Mononuclear cell (primary cell): ENCODE measurements around the gene CEACAM1. TPM values are rescaled to one million over a fixed set of nuclear protein-coding genes. Genes with fewer than 3 reads are reported as not detected.
"Not testable (repeated sequence)": the region's sequence is repeated elsewhere in the genome, so short reads cannot be mapped to it uniquely, and the experiment has no call there.

Experiments used
- H3K27me3 ChIP-seq: 2 replicates; pipeline ENCODE4 v1.6.0; 2011; ENCODE audit warnings: low read length, control low read depth; ENCODE audit not compliant: insufficient read depth
- H3K4me1 ChIP-seq: 2 replicates; pipeline ENCODE4 v1.5.1; 2011; ENCODE audit warnings: mild to moderate bottlenecking, low read length, control low read depth; ENCODE audit not compliant: insufficient read depth
- H3K4me3 ChIP-seq: 2 replicates; pipeline ENCODE4 v1.5.1; 2011; ENCODE audit warnings: mild to moderate bottlenecking, low read length, moderate library complexity
- H3K9me3 ChIP-seq: 2 replicates; pipeline ENCODE4 v1.5.1; 2011; ENCODE audit warnings: low read depth, mild to moderate bottlenecking, control low read depth, low read length
- total RNA-seq: library from RNA; depleted of rRNA; stranded (reverse); fragments of >200 nt; gene quantifications from one replicate; pipeline ENCODE4 v1.2.3, GENCODE V29; 2012

CEACAM1 gene
- total RNA-seq, 1 donor: 1.9 TPM

- H3K4me3 ChIP-seq: no peak overlapping the region
- H3K27me3 ChIP-seq: no peaks in the 10 kb centered on the region
- H3K4me1 ChIP-seq: no peaks in the 10 kb centered on the region
- no peaks in the 10 kb centered on the region for H3K9me3 ChIP-seq
Observed at GRCh38 chr19:42508892-42509444, 19.3 kb downstream of the CEACAM1 start.

DNA sequence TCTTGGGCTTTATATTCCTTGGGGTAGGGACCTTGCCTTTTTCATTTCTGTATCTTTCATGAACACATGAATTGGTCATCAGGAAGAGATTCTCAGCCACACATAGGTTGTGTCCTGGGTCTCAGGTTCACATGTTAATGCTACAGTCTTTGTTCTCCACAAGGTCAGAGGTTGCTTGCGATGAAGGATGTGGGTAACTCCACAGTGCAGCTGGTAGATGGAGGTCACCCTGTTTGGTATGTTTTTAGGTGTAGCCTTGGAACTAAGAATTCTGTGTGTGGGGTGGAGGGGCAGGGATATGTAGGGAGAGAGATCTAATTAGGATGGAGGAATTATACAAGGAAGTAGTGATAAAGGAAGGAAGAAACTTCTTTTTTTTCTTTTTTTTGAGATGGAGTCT, 23.2 kb downstream of the CEACAM1 start:
- Histone ChIP-seq H3K4me1 (no peaks in the 10 kb centered on the region), H3K9me3 (no peaks in the 10 kb centered on the region), H3K4me3 (no peak overlapping the region), H3K27me3 (no peaks in the 10 kb centered on the region)

DNA sequence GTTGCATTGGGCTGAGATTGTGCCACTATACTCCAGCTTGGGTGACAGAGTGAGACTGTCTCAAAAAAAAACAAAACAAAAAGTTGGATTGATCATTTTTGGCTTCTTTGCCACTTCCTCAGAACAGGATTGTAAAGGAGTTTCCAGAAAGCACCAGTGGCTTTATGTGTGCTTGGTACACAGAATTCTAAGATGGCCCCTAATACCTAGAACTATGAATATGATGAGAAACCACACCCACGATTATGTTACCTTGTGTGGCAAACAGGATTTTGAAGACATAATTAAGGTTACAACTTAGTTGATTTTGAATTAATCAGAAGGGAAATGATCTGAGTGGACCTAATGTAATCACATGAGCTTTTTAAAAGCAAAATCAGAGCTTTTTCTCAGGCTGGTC, 26.5 kb downstream of the CEACAM1 start:
- Histone ChIP-seq H3K4me1 (peaks cover 16% of the 10 kb centered on the region), H3K9me3 (no peaks in the 10 kb centered on the region), H3K4me3 (no peak overlapping the region), H3K27me3 (no peaks in the 10 kb centered on the region)

- not testable (repeated sequence) for H3K9me3 ChIP-seq, H3K27me3 ChIP-seq, H3K4me3 ChIP-seq
- H3K4me1 ChIP-seq: peaks cover 21% of the 10 kb centered on the region
Observed at GRCh38 chr19:42501243-42501642, 27.0 kb downstream of the CEACAM1 start.

GRCh38 chr19:42498169-42498757, 30.0 kb downstream of the CEACAM1 start:
- Histone ChIP-seq H3K9me3 (no peaks in the 10 kb centered on the region), H3K4me3 (no peak overlapping the region), H3K27me3 (no peaks in the 10 kb centered on the region), H3K4me1 (peaks cover 23% of the 10 kb centered on the region)

DNA sequence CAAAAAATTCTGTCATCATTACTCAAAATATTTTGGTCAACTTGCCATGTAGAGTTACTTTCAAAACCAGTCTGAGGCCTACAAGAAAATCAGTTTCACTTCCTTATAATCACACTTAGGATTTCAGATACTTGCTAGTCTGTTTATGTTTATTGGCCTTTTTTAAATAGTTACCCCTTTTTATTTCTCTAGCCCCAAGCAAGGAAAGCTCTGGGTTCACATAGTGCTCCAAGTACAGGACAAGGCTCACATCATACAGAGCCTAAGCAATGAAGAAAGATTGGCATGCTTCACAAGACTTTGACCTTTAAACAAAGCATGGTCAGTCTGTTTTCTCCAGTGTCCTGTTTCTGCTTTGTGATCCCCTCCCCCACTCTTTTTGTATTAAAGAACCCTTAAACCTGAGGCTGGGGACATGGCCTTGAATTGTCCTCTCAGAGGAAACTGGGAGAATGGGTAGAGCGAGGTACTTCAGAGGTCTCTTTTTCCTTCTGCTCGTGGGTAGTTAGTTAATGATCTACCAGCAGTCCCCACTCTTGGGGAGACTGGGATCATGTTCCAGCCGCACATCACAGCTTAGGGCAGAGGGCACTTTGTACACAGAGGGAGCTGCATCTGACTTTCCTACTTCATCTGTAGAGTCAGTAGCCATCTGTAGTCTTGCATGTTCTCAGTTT, 30.7 kb downstream of the CEACAM1 start:
- Histone ChIP-seq H3K4me3 (no peak overlapping the region), H3K9me3 (no peaks in the 10 kb centered on the region), H3K27me3 (no peaks in the 10 kb centered on the region), H3K4me1 (peaks cover 23% of the 10 kb centered on the region)

DNA sequence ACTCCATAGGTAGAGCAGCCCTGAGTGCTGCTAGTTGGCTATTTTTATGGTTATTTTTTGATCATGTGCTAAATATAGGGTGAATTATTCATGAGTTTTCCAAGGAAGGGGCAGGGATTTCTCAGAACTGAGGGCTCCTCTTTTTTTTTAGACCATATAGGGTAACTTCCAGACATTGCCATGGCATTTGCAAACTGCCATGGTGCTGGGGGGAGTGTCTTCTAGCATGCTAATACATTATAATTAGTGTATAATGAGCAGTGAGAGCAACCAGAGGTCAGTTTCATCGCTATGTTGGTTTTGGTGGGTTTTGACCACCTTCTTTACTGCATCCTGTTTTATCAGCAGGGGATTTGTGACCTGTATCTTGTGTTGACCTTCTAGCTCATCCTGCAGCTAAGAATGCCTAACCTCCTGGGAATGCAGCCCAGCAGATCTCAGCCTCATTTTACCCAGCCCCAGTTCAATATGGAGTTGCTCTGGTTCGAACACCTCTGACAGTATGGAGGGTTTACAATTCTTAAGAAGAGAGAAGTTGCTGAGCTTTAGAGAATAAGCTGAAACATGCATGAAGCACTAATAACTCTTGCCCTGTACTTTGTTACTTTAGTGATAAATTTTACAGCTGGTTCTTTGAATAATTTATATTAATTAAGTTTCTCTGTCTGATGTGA, 31.7 kb downstream of the CEACAM1 start:
- Histone ChIP-seq H3K9me3 (no peaks in the 10 kb centered on the region), H3K4me3 (no peak overlapping the region), H3K4me1 (peaks cover 23% of the 10 kb centered on the region), H3K27me3 (no peaks in the 10 kb centered on the region)

DNA sequence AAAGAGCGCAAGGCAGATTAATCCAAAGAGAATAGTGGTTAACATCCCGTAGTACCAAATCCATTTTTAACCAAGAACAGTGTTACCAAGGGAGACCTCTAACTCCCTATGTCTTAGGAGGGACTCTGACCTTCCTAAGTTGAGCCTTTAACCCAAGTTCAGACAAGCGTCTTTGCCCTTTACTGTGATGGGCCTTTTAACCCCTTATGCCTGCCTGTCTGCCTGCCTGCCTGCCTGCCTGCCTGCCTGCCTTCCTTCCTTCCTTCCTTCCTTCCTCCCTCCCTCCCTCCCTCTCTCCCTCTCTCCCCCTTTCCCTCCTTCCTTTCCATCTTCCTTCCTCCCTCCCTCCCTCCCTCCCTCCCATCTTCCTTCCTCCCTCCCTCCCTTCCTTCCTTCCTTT, 32.6 kb downstream of the CEACAM1 start:
- H3K4me1 ChIP-seq: peaks cover 23% of the 10 kb centered on the region
- no peak overlapping the region for H3K4me3 ChIP-seq
- H3K9me3 ChIP-seq: no peaks in the 10 kb centered on the region
- H3K27me3 ChIP-seq: no peaks in the 10 kb centered on the region

DNA sequence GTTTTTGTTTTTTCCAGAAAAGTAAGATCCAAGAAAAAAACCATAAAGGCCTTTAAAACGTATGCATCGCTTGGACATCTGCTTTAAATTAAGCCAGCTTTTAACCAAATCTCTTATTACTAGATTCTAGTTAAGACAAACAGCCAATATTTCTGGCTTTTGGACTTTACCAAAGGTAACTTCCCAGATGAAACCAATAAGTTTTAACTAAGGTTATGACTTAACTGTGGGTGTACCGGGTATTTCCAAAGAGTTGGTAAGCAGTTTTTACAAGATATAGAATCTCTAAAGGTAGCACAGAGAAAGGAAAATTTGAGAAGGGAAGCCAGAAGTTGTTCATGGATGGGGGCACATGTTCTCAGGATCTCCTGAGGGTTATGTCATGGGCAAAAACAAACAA, 34.0 kb downstream of the CEACAM1 start:
- Histone ChIP-seq H3K4me1 (peaks cover 23% of the 10 kb centered on the region), H3K9me3 (no peaks in the 10 kb centered on the region), H3K4me3 (no peak overlapping the region), H3K27me3 (no peaks in the 10 kb centered on the region)

DNA sequence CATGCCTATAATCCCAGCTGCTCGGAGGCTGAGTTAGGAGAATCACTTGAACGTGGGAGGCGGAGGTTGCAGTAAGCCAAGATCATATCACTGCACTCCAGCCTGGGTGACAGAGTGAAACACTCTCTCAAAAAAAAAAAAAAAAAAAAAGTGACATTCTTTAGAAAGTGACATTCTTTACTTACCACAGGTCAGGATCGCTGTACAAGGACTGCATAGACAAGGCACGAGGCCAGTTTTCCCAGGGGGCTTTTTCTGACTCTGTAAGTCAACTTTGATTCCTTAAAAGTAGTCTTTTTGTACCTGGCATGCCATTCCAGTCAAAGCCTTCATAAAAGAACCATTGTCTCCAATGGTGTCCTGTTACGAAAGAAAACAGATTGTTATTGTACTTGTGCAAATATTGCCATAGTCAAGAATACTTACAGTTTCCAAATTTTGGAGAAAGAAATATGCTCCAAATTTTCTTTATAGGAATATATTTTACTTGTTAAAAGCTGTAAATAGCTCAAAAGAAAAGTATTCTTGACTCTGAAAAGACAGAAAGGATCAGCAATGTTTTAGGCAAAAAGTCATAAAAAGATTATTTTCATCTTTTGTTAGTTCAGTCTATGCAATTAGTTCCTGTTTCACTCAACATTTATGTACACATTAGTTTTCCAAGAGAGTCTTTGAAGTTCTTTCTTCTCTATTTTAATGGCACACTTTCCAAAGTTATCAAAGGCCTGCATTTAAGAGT, 39.3 kb downstream of the CEACAM1 start:
- Histone ChIP-seq H3K4me1 (no peaks in the 10 kb centered on the region), H3K4me3 (no peak overlapping the region), H3K9me3 (no peaks in the 10 kb centered on the region), H3K27me3 (no peaks in the 10 kb centered on the region)

DNA sequence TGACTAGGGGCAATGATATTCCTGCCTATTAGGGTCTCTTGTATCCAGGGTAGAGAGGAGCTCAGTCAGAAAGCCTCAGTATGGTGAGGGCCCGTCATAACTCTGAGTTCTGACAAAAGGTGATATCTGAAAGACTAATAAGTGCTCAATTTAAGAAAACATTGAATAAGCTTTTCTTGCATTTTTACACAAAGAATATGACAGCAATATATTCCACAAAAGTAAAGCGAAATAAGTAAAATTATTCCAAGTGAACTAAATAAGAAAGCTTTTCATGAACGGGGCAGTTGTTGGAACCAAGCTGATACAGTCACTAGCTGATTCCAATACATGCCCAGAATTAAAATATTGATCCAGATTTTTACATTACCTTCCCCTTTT, 40.5 kb downstream of the CEACAM1 start:
- Histone ChIP-seq H3K27me3 (no peaks in the 10 kb centered on the region), H3K4me3 (no peak overlapping the region), H3K9me3 (no peaks in the 10 kb centered on the region)

DNA sequence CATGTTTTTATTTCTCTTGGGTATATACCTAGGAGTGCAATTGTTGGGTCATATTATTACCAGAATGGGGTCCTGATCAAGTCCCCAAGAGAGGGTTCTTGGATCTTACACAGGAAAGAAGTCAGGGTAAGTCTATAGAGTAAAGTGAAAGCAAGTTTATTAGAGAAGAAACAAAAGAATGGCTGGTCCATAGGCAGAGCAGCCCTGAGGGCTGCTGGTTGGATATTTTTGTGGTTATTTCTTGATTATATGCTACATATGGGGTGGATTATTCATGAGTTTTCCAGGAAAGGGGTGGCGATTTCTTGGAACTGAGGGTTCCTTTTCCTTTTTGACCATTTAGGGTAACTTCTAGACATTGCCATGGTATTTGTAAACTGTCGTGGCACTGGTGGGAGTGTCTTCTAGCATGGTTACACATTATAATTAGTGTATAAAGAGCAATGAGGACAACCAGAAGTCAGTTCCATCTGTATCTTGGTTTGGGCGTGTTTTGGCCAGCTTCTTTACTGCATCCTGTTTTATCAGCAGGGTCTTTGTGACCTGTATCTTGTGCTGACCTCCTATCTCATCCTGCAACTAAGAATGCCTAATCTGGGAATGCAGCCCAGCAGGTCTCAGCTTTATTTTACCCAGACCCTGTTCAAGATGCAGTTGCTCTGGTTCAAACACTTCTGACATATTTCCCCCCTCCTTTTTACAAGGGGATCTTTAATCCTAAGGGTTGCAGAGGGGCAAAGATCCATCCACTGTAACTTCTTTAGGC, 41.1 kb downstream of the CEACAM1 start:
- H3K9me3 ChIP-seq: no peaks in the 10 kb centered on the region
- H3K4me1 ChIP-seq: no peaks in the 10 kb centered on the region
- no peak overlapping the region for H3K4me3 ChIP-seq
- H3K27me3 ChIP-seq: no peaks in the 10 kb centered on the region

More for the DNA sequence above, 40.5 kb downstream of the CEACAM1 start:
- no peaks in the 10 kb centered on the region for H3K4me1 ChIP-seq

DNA sequence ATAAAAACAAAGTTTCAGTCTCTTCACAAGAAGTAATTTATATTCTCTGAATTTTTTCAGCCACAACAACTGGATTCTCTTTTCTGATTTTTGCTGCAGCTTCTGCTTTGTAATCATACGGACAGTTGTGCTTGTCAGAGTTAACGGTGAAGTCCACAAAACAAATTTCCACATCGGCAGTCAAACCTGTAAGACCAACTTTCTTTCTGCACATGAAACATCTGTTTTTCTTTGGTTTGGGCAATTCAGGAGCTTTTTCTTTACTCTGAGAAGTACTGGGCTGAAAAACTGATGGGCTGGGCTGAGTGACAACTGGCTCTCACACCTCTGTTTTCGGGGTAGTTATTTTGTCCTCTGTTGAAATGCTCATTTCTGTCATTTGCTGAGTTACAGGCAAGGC, 43.2 kb downstream of the CEACAM1 start:
- peaks cover 18% of the 10 kb centered on the region for H3K4me1 ChIP-seq

DNA sequence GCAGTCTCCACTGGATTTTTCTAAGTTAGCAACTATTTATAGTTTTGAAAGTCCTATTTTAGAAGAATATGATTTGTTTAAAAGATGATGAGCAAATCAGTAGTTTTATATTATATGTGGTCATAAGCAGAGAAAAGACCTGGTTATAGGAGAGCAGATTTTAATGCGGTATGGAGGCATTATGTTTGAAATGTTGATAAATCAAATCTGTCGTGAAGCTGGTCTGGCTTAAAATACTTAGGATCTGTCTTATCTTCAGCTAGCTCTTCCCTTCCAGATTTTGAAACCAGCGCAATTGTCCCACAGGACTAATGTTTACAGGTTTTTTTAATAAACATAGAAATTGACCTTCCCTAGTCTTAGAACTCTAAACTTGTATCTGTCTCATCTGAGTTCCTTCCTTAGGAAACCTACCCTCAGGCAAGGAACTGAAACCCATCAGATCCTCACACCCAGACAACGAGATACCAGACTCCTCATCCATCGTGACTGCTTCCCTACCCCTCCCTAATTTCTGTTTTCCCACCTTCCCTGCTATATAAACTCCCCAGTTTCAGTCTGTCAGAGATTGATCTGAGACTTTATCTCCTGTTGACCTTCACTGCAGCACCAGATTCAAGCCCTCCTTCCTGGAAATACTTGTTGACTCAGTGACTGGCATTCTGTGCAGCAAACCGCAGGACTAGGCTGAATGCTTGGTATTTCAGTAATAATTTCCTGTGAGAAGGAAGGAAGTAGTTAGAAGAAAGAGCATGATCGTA, 47.8 kb downstream of the CEACAM1 start:
- H3K9me3 ChIP-seq: no peaks in the 10 kb centered on the region
- no peak overlapping the region for H3K4me3 ChIP-seq

More for the DNA sequence above, 43.2 kb downstream of the CEACAM1 start:
- H3K27me3 ChIP-seq, H3K9me3 ChIP-seq, H3K4me3 ChIP-seq: not testable (repeated sequence)

More for the DNA sequence above, 47.8 kb downstream of the CEACAM1 start:
- Histone ChIP-seq H3K4me1 (peaks cover 26% of the 10 kb centered on the region), H3K27me3 (no peaks in the 10 kb centered on the region)
